HG03378 (cell line): Measurements from ENCODE around the gene CNIH1.

Experiments used
- ATAC-seq: cut with Tn5 transposase; IDR thresholded peaks from one replicate; pipeline ENCODE4 v1.9.1; 2021; ENCODE audit warnings: mild to moderate bottlenecking, moderate library complexity; ENCODE audit not compliant: unreplicated experiment

CNIH1 gene

DNA sequence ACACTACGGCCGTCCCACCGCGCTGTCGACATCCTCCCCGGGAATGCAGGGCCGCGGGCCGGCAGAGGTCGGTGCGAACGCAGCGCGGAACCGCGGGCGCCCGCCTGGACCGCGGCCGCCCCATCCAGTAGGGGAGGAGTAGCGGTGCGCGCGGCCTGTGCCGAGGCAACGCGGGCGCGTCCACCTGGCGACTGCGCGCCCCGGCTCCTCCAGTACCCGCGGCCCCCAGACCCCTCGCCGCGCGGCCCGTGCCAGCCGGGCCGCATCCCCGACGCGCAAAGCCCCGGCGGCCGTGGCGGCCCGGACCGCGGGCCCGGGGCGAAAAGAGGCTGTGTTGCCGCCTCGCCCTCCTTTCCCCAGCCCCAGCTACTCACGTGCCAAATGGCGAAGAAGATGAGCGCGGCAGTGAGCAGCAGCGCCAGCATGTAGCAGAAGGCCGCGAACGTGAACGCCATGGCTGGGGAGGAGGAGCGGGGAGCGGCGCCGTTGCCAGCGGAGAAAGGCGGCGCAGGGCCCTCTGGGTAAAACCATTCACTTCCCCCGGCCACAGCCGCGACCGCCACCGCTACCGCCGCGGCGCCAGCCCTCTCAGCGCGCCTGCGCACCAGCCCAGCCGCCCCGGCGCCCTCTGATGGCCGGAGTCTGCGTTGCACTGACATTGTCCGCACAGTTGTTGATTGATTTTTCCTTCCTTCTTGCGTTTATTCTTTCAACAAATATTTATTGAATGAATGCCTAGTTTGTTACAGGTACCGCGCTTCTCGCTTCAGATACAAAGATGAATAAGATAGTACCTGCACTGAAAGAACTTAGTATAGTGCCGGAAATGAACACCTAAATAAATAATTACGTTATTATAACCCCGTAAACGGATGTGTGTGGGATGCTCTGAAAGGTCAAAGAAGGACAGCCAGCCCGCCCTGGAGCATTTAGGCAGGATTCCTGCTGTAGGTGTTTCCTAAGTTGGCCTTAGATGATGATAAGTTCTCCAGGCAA is at the start of gene CNIH1:
TSS of gene CNIH1 (minus strand) at position 502 of the 996 bp plus-strand sequence. CDS start at position 455, 47 bp downstream.
- peak; percentile 80 for ATAC-seq

DNA sequence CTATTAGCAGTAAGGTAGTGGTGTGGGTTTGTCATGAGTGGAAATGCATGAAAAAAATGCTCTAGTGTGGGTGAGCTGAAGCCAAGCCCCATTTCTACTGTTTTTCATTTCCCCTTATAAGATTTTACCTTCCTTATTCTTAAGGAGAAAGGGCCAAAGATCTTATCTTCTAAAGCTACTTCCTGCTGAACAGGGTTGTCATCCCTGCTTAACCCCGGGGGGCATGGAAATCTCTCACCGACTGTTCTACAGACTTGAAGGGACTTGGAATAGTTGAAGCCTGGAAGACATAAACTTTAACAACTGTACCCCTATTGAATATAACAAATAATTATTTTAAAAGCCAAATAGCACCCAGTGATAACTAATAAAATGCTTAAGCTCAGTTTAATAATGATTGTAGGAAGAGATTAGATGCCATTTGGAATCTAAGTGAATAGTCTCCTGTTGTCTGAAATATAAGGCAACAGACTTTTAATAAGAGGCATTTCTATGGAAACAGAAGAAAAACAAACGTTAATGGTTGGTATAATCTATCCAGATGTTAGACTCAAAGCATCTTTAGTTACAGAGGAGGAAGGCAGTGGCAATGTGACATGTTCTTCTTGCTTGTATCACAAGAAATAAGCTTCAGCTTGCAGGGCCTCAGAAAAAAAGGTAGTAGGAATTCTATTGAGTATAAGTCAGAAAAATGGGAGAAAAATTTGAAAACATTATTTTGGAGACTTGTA is 49.4 kb upstream of the CNIH1 start:
- no peak for ATAC-seq

GRCh38 chr14:54489731-54490444 is 48.7 kb upstream of the CNIH1 start:
- no peak for ATAC-seq

- ATAC-seq, result no peak
These were observed 48.1 kb upstream of the CNIH1 start for GRCh38 chr14:54489318-54489683.

GRCh38 chr14:54488646-54489317 is 47.6 kb upstream of the CNIH1 start, which contains the start of gene GMFB:
GMFB (minus strand) TSS chr14:54488980; CDS start chr14:54488927, 53 bp downstream.
- ATAC-seq, result peak; percentile 79

GRCh38 chr14:54488318-54488645 is 47.1 kb upstream of the CNIH1 start:
- no peak for ATAC-seq

- no peak for ATAC-seq
These were observed 46.6 kb upstream of the CNIH1 start for GRCh38 chr14:54487771-54488170.

DNA sequence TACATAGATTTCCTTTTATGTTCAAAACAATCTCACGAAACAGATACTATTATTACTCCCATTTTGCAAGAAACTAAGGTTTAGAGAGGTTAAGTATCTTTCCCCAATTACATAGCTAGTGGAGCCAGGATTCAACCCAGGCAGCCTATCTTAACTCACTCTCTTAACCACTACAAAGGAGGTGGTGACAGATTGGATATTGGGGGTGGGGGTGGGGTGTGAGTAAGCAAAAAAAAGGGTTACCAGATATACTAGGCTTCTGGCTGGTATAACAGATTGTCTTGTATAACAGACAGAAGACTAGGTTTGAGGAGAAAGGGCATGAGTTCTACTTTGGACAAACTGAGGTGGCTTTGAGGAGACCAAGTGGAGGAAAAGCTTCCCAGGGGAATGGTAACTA is 45.5 kb upstream of the CNIH1 start:
- ATAC-seq, result no peak

DNA sequence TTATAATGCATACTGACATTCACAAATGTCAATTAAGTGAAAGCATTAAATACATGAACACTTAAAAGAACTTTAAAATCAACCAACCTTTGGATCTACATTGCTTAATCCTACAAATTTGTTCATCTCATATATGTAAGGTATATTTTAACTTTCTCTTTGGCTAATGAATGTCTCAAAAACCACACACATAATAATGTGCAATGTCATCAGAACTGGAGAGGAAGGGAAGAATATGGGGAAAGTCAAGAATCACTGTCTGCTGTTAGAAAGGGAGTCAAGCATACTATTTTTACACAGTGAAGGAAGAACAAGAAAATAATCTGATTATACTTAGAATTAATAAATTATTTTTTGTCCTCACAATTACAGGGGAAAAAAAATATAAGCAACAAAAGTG is 42.7 kb upstream of the CNIH1 start:
- ATAC-seq, result no peak

DNA sequence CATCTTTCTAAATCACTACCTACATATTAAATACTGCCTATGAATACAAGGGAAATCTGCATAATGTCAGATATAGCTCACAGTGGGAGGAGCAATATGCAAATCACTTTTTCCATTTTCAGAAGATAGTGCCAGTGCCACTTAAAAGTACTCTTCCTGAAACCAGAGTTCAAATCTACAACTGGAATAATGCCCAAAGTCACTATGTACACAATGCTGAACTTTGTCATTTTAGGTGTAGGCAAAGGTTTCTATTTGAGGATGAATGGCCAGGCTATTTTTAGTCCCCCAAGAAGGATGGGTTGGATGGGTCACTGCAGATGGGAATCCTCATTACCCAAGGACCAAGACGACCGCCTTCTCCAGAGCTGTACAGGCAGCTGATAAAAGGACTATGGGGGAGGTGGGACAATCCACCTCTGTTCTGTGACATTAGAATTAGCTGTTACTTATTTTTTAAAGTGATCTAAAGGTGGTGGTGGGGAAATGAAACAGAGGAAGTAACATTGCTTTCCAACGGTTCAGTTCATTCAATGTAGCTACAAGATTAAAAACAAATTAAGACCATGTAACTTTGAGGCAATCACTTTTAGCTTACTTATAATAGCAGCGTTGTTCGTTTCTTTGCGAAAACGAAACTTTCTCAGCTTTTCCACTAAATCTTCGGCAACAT is 42.0 kb upstream of the CNIH1 start:
- ATAC-seq, result no peak

DNA sequence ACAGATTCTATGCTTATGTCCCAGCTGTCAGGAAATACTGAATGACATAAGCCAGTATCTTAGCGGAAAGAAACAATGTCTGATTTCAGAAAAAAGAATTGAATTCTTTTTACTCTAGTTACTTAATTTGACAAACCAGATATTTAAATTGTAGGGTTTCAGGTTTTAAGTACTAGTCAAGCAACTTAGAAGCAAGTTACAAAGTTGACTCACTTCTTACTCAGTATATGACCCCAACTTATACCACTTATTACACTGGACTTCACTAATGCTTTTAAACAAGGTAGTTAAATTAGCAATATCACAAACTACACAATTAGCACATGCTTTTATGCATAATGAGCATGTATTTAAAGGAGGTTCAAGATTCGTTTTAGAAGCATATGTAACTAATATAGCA is 40.5 kb upstream of the CNIH1 start:
- no peak for ATAC-seq

DNA sequence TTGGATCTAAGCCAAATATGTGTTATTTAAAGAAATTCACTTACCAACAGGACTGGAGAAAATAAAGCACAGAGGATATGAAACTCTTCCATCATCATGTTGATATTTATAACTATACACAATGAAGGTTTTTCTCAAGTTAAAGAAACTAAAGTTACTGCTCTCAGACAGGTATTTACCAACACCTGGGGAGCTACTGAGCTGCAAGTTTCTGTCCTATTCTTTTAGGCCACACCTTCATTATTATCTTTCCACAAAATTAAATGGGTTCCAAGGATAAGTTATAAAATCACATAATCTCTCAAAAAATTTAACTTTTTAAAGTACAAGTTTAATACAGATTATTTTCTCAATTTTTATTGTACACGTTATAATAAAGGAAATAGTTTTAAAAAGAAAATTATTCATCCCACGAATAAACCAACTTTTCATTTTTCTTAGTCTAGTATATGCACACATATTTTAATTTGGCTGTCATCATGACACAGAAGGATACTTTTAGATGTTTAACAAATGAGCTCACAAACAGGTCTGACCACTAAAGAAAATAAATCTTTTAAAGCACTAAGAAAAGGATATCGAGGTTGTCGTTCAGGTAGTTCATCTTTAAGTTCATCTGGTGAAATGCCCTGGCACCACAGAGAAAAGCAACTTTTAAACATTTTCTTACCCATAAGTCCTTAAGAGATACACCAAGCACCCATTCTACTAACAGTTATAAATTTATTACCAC is 39.8 kb upstream of the CNIH1 start:
- ATAC-seq, result no peak

DNA sequence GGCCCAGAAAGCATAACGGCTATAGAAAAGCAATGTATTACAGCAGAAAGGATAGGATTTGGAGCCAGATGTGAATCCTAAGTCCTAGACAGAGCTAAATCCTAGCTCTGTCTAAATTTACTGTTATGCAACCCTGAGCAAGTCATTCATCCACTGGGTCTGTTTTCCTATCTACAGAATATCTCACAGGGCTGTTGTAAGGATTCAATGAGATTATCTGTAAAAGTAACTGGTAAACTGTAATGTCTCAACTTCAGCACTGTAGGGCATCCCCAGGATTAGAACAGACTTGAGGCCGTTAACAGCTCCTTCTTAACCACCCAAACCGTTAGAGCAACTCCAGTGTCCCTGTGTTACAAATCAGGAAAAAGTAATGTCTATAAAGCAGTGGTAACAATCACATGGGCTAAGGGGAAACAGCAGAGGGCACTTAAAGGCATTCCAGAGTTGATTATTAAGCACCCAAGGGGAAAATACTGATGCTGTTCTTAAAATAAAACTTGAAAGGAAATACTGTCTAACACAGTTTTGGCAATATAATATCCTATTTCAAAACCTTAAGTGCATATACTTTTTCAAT is 37.6 kb upstream of the CNIH1 start:
- ATAC-seq, result no peak

GRCh38 chr14:54475911-54476310 is 34.7 kb upstream of the CNIH1 start:
- ATAC-seq, result no peak

DNA sequence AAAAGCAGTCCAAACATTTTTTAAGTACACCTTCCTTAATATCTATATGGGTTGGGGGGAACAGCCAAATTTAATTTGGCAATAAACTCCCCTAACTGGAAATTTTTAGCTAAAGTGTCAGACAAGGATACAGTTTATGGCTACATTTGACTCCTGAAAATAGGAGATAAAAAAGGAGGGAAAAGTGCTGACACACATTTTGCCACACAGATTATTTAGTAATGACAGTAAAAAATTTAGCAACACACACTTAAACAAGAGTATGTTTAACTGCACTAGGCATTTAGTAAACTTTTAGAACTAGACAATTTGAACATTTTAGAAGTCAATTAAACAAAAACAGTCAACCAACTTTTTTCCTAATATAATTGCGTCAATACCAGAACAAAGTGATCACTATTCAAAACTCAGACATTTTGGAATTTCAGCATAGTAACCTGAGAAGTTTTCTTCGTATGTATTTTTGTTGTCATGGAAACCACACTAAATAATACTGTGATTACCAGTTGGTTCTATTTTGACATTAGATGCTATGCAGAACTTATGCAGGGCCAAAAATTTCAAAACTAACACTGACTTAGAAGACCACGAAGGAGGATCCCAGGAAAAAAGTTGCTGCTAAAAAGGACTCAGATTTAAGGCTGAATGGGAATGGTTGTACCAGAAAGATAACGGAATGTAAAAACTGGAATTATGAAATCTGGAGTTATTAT is 34.2 kb upstream of the CNIH1 start:
- ATAC-seq, result no peak

DNA sequence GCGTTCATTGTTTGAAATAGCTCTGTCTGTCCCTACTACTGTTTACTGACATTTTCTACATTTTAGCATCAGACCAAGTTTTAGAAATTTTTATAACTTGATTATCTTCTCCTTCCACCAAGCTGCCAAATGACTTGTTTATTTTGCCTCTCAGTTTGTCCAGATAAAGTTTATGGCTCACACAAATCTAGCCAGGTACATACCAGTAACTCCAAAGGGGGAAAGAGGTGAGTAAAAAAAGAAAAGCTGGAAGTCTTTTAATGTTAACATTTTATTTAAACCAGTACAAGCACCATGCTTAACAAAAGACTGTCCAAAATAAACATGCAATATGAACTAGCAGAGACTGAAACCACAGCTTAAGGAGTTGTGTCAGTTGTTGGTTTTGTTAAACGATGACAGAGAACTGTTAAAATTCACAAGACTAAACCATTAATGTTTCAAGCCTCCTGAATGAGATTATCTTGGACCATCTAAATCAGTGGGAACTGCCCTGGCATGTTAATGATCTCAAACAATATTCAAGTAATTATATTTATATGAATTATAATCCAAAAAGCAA is 33.1 kb upstream of the CNIH1 start:
- no peak for ATAC-seq

- ATAC-seq, result no peak
These were observed 31.1 kb upstream of the CNIH1 start for GRCh38 chr14:54472315-54472714.

DNA sequence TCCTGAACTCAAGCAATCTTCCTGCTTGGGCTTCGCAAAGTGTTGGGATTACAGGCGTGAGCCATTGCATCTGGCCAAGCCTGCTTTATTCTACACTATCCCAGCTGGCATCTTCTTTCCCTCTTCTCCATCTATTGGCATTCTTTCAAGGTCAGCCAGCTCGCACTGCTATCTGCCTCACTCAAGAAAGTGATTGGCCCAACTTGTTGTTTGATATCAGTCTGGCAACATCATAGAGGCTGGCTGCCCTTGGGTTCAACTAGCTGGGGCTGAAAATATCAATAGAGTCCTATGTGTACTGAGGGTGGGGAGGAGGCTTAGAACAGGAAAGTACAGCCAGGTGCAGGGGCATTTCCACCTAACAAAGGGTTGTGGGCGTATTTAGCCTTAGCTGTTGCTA is 30.5 kb upstream of the CNIH1 start:
- no peak for ATAC-seq
